Measurements from ENCODE around the gene PPP1R37. TPM values are rescaled to one million over a fixed set of nuclear protein-coding genes. Genes with fewer than 3 reads are reported as not detected.

The PPP1R37 gene
- total and polyA plus RNA-seq, 2 of the 8 experiments (the other 6 are each of a cell fraction or from before 2014, with no cell fraction given) = 14.6 to 25.7 TPM

DNA sequence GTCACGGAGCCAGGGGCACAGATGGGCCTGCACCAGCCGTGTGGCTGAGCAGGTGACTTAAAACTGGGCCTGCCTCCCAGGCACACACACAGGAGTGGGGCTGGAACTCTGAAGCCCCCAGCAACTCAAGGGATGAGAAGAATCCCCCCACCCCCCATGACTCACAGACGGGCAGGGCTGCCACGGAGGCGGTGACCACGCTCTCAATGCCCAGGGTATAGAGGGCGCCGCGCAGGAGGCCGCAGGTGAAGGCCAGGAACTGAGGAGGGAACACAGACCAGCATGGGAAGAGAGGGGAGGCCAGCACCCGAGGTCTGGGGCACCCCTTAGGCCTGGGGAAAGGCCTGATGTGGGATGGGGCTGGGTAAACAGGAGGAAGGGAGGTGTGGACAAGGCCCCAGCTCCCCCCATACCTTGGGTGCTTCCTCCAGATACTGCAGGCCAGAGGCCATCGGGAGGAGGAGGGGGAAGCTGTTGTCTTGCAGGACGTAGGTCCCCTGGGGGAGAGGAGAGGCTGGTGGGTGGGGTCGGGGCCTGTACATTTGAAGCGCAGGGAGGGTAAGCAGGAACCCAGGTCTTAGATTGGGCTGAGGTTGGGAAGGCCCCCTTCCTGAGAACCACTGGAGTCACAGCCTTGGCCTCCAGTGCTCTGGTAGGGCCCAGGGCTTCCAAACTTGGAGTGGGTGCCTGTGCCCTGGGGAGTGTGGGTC lies 70.9 kb downstream of the PPP1R37 start:
- no peak overlapping the region for H3K18ac ChIP-seq (ENCODE audit: extremely low read depth, low read length)
- no peak overlapping the region for H3K23ac ChIP-seq (ENCODE audit: insufficient read length)
- H2BK12ac ChIP-seq (ENCODE audit: low read depth, low read length) = 0 out of 2 replicates have a peak overlapping the region, but pooled peaks have one; percentile 17
- H4K5ac ChIP-seq (ENCODE audit: insufficient read length, low read depth, low read length) = no peak overlapping the region
- H4K20me1 ChIP-seq (replicated peaks in 1 of 2; ENCODE audit: control insufficient read depth in 1 of 2, insufficient read depth in 2 of 2, low read length in 2 of 2) = peaks cover 0 to 6% of the 10 kb centered on the region in 2 experiments
- no peaks in the 10 kb centered on the region for H3K23me2 ChIP-seq (ENCODE audit: low read depth, low read length)
- H3K27ac ChIP-seq (ENCODE audit: low read depth, low read length) = no peak overlapping the region
- WGBS, 2 experiments (ENCODE audit: extremely low coverage in 1 of 2, insufficient coverage in 1 of 2, insufficient read length in 1 of 2, insufficient replicate concordance in 2 of 2, low coverage in 1 of 2, low lambda C conversion rate in 2 of 2, missing lambda C conversion rate in 1 of 2) = 86% methylated on average over 15 of the region's 15 CpGs; no CpG with 5 or more reads in 1 of the 2 experiments
- H2BK15ac ChIP-seq (ENCODE audit: low read length) = no peak overlapping the region
- no peak for FAIRE-seq
- no peaks in the 10 kb centered on the region for H3K36me3 ChIP-seq (ENCODE audit: control insufficient read depth in 2 of 4, insufficient read depth in 4 of 4, low read length in 3 of 4)
- peaks cover 0 to 5% (median 1%) of the 10 kb centered on the region in 4 experiments; a peak in 3 of 7 replicates for H3K27me3 ChIP-seq (replicated peaks in 1 of 4; ENCODE audit: control insufficient read depth in 3 of 4, extremely low read depth in 1 of 4, insufficient read depth in 3 of 4, low read length in 3 of 4)
- H2BK5ac ChIP-seq (ENCODE audit: low read depth, low read length) = 0 out of 2 replicates have a peak overlapping the region, but pooled peaks have one; percentile 49
- H3K4ac ChIP-seq (replicated peaks; ENCODE audit: insufficient read length, low read depth, low read length) = no peak overlapping the region
- H2BK120ac ChIP-seq (replicated peaks; ENCODE audit: low read depth, low read length) = no peak overlapping the region
- no peaks in the 10 kb centered on the region for H3K79me2 ChIP-seq (ENCODE audit: control insufficient read depth in 1 of 2, insufficient read depth in 2 of 2, low read length in 2 of 2)
- no peak overlapping the region for H3K9ac ChIP-seq (replicated peaks in 1 of 4; ENCODE audit: extremely low read depth in 1 of 4, low read depth in 3 of 4, low read length in 3 of 4)
- H3K14ac ChIP-seq (ENCODE audit: insufficient read length) = no peak overlapping the region
- no peak overlapping the region; the same call in 1 of the 2 replicates for H2AK5ac ChIP-seq (ENCODE audit: low read depth, low read length)
- DNase-seq (ENCODE audit: low read depth in 1 of 2, low spot score in 2 of 2) = no peak
- H3K56ac ChIP-seq (replicated peaks; ENCODE audit: insufficient read length, low read depth, low read length) = no peak overlapping the region
- no peak overlapping the region for H3K4me2 ChIP-seq (ENCODE audit: insufficient read depth in 1 of 2, low read depth in 2 of 2, low read length in 2 of 2)
- no peak overlapping the region for H2BK20ac ChIP-seq (ENCODE audit: low read length)
- no peak overlapping the region for H4K91ac ChIP-seq (replicated peaks; ENCODE audit: insufficient read length, low read length)
- POLR2A ChIA-PET (ENCODE audit: partially characterized antibody) = interaction anchor here (0.7 to 3.7 kb wide), 9 partner anchors 9 to 72 kb away, joined by 3 to 21 read pairs (median 4); partner anchors contain the start of genes BLOC1S3 and TRAPPC6A
- H2AFZ ChIP-seq (ENCODE audit: low read length) = no peak overlapping the region
- H3K4me3 ChIP-seq (ENCODE audit: extremely low read depth in 1 of 4, insufficient read depth in 2 of 4, low read depth in 3 of 4, low read length in 4 of 4) = no peak overlapping the region
- H3K4me1 ChIP-seq (replicated peaks in 1 of 4; ENCODE audit: control insufficient read depth in 3 of 4, insufficient read depth in 4 of 4, low read length in 3 of 4) = peaks cover 0 to 17% (median 8%) of the 10 kb centered on the region in 4 experiments; a peak in 5 of 7 replicates
- peak overlapping the region; percentile 54 for H4K8ac ChIP-seq (ENCODE audit: extremely low read depth, insufficient read depth, low read length)
- H3K79me1 ChIP-seq (ENCODE audit: low read depth, low read length) = no peaks in the 10 kb centered on the region
- no peaks in the 10 kb centered on the region for H3K9me3 ChIP-seq (ENCODE audit: insufficient read depth in 2 of 2, low read depth in 1 of 2, low read length in 1 of 2)
- CTCF ChIA-PET (ENCODE audit: partially characterized antibody) = interaction anchor here (0.9 to 5.6 kb wide), 17 partner anchors 9 to 175 kb away, joined by 3 to 54 read pairs (median 5); partner anchors contain the start of gene TRAPPC6A
- TF ChIP-seq JUND (IDR thresholded peaks at IDR 0.05; ENCODE audit: low read length) = no peak
